GM12878 (cell line): Measurements from ENCODE around the gene BNIP3.

ENCODE experiments used
- ATF3 ChIP-seq: IDR thresholded peaks from 2 replicates; pipeline ENCODE4 v1.6.1; 2011; ENCODE audit warnings: low read depth, mild to moderate bottlenecking, low read length, moderate library complexity, borderline replicate concordance; ENCODE audit errors: extremely low read depth
- BACH1 ChIP-seq: fragments of 450-650 bp; IDR thresholded peaks from 2 replicates; pipeline ENCODE4 v1.6.1; 2017; ENCODE audit warnings: mild to moderate bottlenecking, borderline replicate concordance
- BCL11A ChIP-seq: IDR thresholded peaks from 2 replicates; pipeline ENCODE4 v1.6.1; 2011; ENCODE audit warnings: low read depth, low read length
- CEBPB ChIP-seq, 2 experiments: fragments of 150-350 bp in 1 of 2; IDR thresholded peaks; 2 replicates each; pipeline ENCODE4 v1.6.1; 2012 to 2014; ENCODE audit warnings: low read depth in 2 of 2, low read length in 2 of 2, borderline replicate concordance in 1 of 2, inconsistent platforms in 1 of 2
- ESRRA ChIP-seq: IDR thresholded peaks from 2 replicates; pipeline ENCODE4 v1.6.1; 2012; ENCODE audit warnings: mild to moderate bottlenecking, low read length, improper control_type of control experiment
- POLR2A ChIP-seq: IDR thresholded peaks from 2 replicates; pipeline ENCODE4 v1.6.1; 2011; ENCODE audit warnings: low read depth, mild to moderate bottlenecking, low read length
- POLR2AphosphoS5 ChIP-seq: IDR thresholded peaks from 2 replicates; pipeline ENCODE4 v1.6.1; 2011; ENCODE audit warnings: mild to moderate bottlenecking, low read length, inconsistent platforms
- RAD21 ChIP-seq: IDR thresholded peaks from 2 replicates; pipeline ENCODE4 v1.6.1; 2011; ENCODE audit warnings: mild to moderate bottlenecking, low read depth, low read length, moderate library complexity; ENCODE audit not compliant: insufficient read depth
- REST ChIP-seq: IDR thresholded peaks from 2 replicates; pipeline ENCODE4 v1.6.1; 2012; ENCODE audit warnings: mild to moderate bottlenecking, low read depth, low read length
- SIN3A ChIP-seq: IDR thresholded peaks from 2 replicates; pipeline ENCODE4 v1.6.1; 2012; ENCODE audit warnings: low read depth, low read length, improper control_type of control experiment
- SRF ChIP-seq, 2 experiments: IDR thresholded peaks; 2 replicates each; pipeline ENCODE4 v1.6.1; 2011; ENCODE audit warnings: low read depth in 2 of 2, low read length in 2 of 2, mild to moderate bottlenecking in 1 of 2, moderate library complexity in 1 of 2
- ZNF207 ChIP-seq: fragments of 450-650 bp; IDR thresholded peaks from 2 replicates; pipeline ENCODE4 v1.6.1; 2014; ENCODE audit warnings: antibody characterized with exemption, mild to moderate bottlenecking, borderline replicate concordance
- ZZZ3 ChIP-seq: IDR thresholded peaks from 2 replicates; pipeline ENCODE4 v1.6.1; 2011; ENCODE audit warnings: low read depth; ENCODE audit not compliant: control insufficient read depth, insufficient read length
- TF ChIP-seq, protein P1 (sequence below): IDR thresholded peaks from 2 replicates; pipeline ENCODE4 v1.6.1; 2012; ENCODE audit warnings: low read length, inconsistent platforms

DNA sequence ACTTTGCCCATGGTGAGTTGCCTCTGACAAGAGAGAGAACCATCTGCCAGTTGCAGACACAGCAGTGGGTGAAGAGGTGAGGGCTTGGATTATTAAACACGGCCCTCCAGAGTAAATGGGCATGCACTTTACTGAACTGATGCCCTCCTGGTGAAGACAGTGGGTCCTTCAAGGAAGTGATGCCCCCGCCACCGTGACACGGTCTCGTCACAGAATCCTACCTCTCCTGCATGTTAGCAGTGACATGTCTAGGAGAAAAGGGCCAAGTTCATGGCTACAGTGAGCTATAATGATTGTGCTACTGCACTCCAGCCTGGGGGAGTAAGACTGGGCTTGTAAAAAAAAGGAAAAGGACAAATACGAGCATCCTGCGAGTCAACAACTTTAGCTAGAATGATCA, 2.4 kb downstream of the BNIP3 start:
- TF ChIP-seq ATF3 (no peak), ESRRA (no peak), ZZZ3 (no peak), RAD21 (no peak), POLR2AphosphoS5 (no peak), SRF (IDR thresholded peaks at IDR 0.05; ENCODE audit: low read depth in 2 of 2, low read length in 2 of 2) (no peak), POLR2A (no peak), BACH1 (no peak), REST (no peak), SIN3A (no peak), CEBPB (IDR thresholded peaks at IDR 0.05; ENCODE audit: borderline replicate concordance in 1 of 2, low read depth in 2 of 2, low read length in 2 of 2) (no peak), ZNF207 (no peak), BCL11A (no peak)
- TF ChIP-seq, protein P1, sequence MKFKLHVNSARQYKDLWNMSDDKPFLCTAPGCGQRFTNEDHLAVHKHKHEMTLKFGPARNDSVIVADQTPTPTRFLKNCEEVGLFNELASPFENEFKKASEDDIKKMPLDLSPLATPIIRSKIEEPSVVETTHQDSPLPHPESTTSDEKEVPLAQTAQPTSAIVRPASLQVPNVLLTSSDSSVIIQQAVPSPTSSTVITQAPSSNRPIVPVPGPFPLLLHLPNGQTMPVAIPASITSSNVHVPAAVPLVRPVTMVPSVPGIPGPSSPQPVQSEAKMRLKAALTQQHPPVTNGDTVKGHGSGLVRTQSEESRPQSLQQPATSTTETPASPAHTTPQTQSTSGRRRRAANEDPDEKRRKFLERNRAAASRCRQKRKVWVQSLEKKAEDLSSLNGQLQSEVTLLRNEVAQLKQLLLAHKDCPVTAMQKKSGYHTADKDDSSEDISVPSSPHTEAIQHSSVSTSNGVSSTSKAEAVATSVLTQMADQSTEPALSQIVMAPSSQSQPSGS = no peak
